H9 (cell line): Measurements from ENCODE around the gene TESK2. TPM values are rescaled to one million over a fixed set of nuclear protein-coding genes. Genes with fewer than 3 reads are reported as not detected.

Experiments
- DNase-seq: peaks from one replicate; pipeline ENCODE4 v3.0.0-alpha.2; 2017
- H2AFZ ChIP-seq: one replicate; pipeline ENCODE4 v1.6.1; 2013; ENCODE audit warnings: mild to moderate bottlenecking, low read length, control low read depth, moderate library complexity
- H2AK5ac ChIP-seq: 2 replicates; pipeline ENCODE4 v1.6.1; 2013; ENCODE audit warnings: low read length, control low read depth, mixed read lengths; ENCODE audit not compliant: insufficient read length
- H2BK120ac ChIP-seq: one replicate; pipeline ENCODE4 v1.6.1; 2013; ENCODE audit warnings: low read depth, mild to moderate bottlenecking, low read length, control low read depth, inconsistent platforms; ENCODE audit not compliant: poor library complexity, severe bottlenecking
- H2BK12ac ChIP-seq: 2 replicates; pipeline ENCODE4 v1.6.1; 2013; ENCODE audit warnings: low read length, control low read depth, mixed read lengths, low read depth; ENCODE audit not compliant: insufficient read length
- H2BK15ac ChIP-seq: 2 replicates; pipeline ENCODE4 v1.6.1; 2013; ENCODE audit warnings: low read depth, low read length, control low read depth
- H2BK20ac ChIP-seq: one replicate; pipeline ENCODE4 v1.6.1; 2013; ENCODE audit warnings: low read depth, mild to moderate bottlenecking, low read length, control low read depth, inconsistent platforms; ENCODE audit not compliant: poor library complexity, severe bottlenecking
- H2BK5ac ChIP-seq: 2 replicates; pipeline ENCODE4 v1.6.1; 2013; ENCODE audit warnings: low read length, control low read depth, mixed read lengths; ENCODE audit not compliant: insufficient read length
- H3K14ac ChIP-seq: 2 replicates; pipeline ENCODE4 v1.6.1; 2013; ENCODE audit warnings: low read length, control low read depth; ENCODE audit not compliant: insufficient read depth
- H3K18ac ChIP-seq: 2 replicates; pipeline ENCODE4 v1.6.1; 2013; ENCODE audit warnings: low read depth, mild to moderate bottlenecking, mixed read lengths, low read length, control low read depth; ENCODE audit not compliant: insufficient read length
- H3K23ac ChIP-seq: 2 replicates; pipeline ENCODE4 v1.6.1; 2013; ENCODE audit warnings: low read length, control low read depth, mixed read lengths, low read depth; ENCODE audit not compliant: insufficient read length
- H3K23me2 ChIP-seq: 2 replicates; pipeline ENCODE4 v1.6.1; 2013; ENCODE audit warnings: low read depth, mild to moderate bottlenecking, mixed read lengths, low read length, control low read depth; ENCODE audit not compliant: insufficient read length, poor library complexity, severe bottlenecking
- H3K27ac ChIP-seq: 2 replicates; pipeline ENCODE4 v1.5.1; 2013; ENCODE audit warnings: low read length, control low read depth, mixed read lengths, low read depth; ENCODE audit not compliant: insufficient read length
- H3K27me3 ChIP-seq: 2 replicates; pipeline ENCODE4 v1.6.1; 2013; ENCODE audit warnings: low read length, control low read depth, inconsistent platforms; ENCODE audit not compliant: insufficient read depth
- H3K4ac ChIP-seq: 2 replicates; pipeline ENCODE4 v1.6.1; 2013; ENCODE audit warnings: low read depth, mild to moderate bottlenecking, control low read depth, inconsistent platforms, low read length, moderate library complexity
- H3K4me1 ChIP-seq: 2 replicates; pipeline ENCODE4 v1.6.1; 2013; ENCODE audit warnings: low read length, control low read depth, inconsistent platforms; ENCODE audit not compliant: insufficient read depth
- H3K4me2 ChIP-seq: 2 replicates; pipeline ENCODE4 v1.6.1; 2013; ENCODE audit warnings: low read length, control low read depth, mixed read lengths; ENCODE audit not compliant: insufficient read length, insufficient read depth
- H3K56ac ChIP-seq: 2 replicates; pipeline ENCODE4 v1.6.1; 2013; ENCODE audit warnings: low read depth, mild to moderate bottlenecking, mixed read lengths, low read length, control low read depth; ENCODE audit not compliant: insufficient read length
- H3K79me1 ChIP-seq: 2 replicates; pipeline ENCODE4 v1.6.1; 2013; ENCODE audit warnings: low read depth, mild to moderate bottlenecking, moderate library complexity, low read length, control low read depth, inconsistent platforms; ENCODE audit not compliant: insufficient read depth, poor library complexity, severe bottlenecking
- H3K79me2 ChIP-seq: 2 replicates; pipeline ENCODE4 v1.6.1; 2013; ENCODE audit warnings: low read length, control low read depth, inconsistent platforms; ENCODE audit not compliant: insufficient read depth
- H3K9ac ChIP-seq: 2 replicates; pipeline ENCODE4 v1.6.1; 2013; ENCODE audit warnings: low read length, control low read depth, mixed read lengths; ENCODE audit not compliant: insufficient read length; ENCODE audit errors: extremely low read depth
- H3K9me3 ChIP-seq: one replicate; pipeline ENCODE4 v1.6.1; 2013; ENCODE audit warnings: low read depth, low read length, inconsistent platforms; ENCODE audit not compliant: control insufficient read depth
- H3T11ph ChIP-seq: one replicate; pipeline ENCODE4 v1.6.1; 2013; ENCODE audit warnings: mild to moderate bottlenecking, low read length, control low read depth, inconsistent platforms
- H4K20me1 ChIP-seq: one replicate; pipeline ENCODE4 v1.6.1; 2013; ENCODE audit not compliant: control insufficient read depth, insufficient read length, insufficient read depth
- H4K5ac ChIP-seq: 2 replicates; pipeline ENCODE4 v1.6.1; 2013; ENCODE audit warnings: low read depth, mild to moderate bottlenecking, mixed read lengths, low read length, control low read depth; ENCODE audit not compliant: insufficient read length
- H4K8ac ChIP-seq: replicated peaks from 2 replicates; pipeline ENCODE4 v1.6.1; 2013; ENCODE audit warnings: low read length, control low read depth, mixed read lengths, low read depth; ENCODE audit not compliant: insufficient read length
- H4K91ac ChIP-seq: 2 replicates; pipeline ENCODE4 v1.6.1; 2013; ENCODE audit warnings: low read depth, mild to moderate bottlenecking, moderate library complexity, mixed read lengths, low read length, control low read depth; ENCODE audit not compliant: insufficient read length
- H3K27ac Mint-ChIP-seq, 3 experiments: 2 replicates in 2 of 3; 3 replicates in 1 of 3; pipeline ENCODE4 v1.8.0; 2020 to 2021; ENCODE audit warnings: mixed read lengths in 3 of 3, mild to moderate bottlenecking in 1 of 3, moderate library complexity in 1 of 3
- H3K27me3 Mint-ChIP-seq: 2 replicates; pipeline ENCODE4 v1.8.0; 2021; ENCODE audit warnings: low read depth, mild to moderate bottlenecking, moderate library complexity, mixed read lengths
- H3K36me3 Mint-ChIP-seq, 3 experiments: 2 replicates in 2 of 3; 3 replicates in 1 of 3; pipeline ENCODE4 v1.8.0; 2020 to 2021; ENCODE audit warnings: low read depth in 3 of 3, mixed read lengths in 3 of 3; ENCODE audit not compliant: insufficient read depth in 1 of 3
- H3K4me1 Mint-ChIP-seq, 2 experiments: 2 replicates each; pipeline ENCODE4 v1.8.0; 2020; ENCODE audit warnings: mixed read lengths in 2 of 2
- H3K4me3 Mint-ChIP-seq, 2 experiments: 2 replicates in 1 of 2; 3 replicates in 1 of 2; pipeline ENCODE4 v1.8.0; 2020 to 2021; ENCODE audit warnings: mild to moderate bottlenecking in 2 of 2, mixed read lengths in 2 of 2, moderate library complexity in 1 of 2
- H3K9me3 Mint-ChIP-seq, 2 experiments: 2 replicates in 1 of 2; 3 replicates in 1 of 2; pipeline ENCODE4 v1.8.0; 2020; ENCODE audit warnings: mild to moderate bottlenecking in 2 of 2, mixed read lengths in 2 of 2, moderate library complexity in 1 of 2
- CTCF ChIP-seq: fragments of 200-600 bp; sonication (generic); conservative IDR thresholded peaks from 3 replicates; pipeline ENCODE4 v1.8.0; 2021; ENCODE audit warnings: antibody characterized with exemption, mild to moderate bottlenecking
- WGBS: extraction: QIAGEN DNeasy Blood & Tissue Kit; methylation state at CpG from one replicate; pipeline ENCODE4 v1.1.7; 2013; ENCODE audit warnings: missing lambda C conversion rate, low lambda C conversion rate, mixed read lengths; ENCODE audit not compliant: insufficient read length; ENCODE audit errors: extremely low coverage; 5-methylcytosine and 5-hydroxymethylcytosine counted together
- total RNA-seq: library from RNA; stranded (reverse); gene quantifications from 2 replicates; pipeline ENCODE4 v1.2.1, GENCODE V29; 2021

TESK2 gene
- total RNA-seq, 1 experiment from 2014 or later: 7.2 TPM

- Histone ChIP-seq H4K5ac (no peak within 1 kb of the TSS), H3K79me1 (no peaks in the 10 kb centered on the region), H3K27ac (no peak within 1 kb of the TSS), H4K20me1 (no peaks in the 10 kb centered on the region), H3K23me2 (peaks cover 16% of the 10 kb centered on the region), H4K8ac (no peak within 1 kb of the TSS), H3K4me2 (peak within 1 kb of the TSS; percentile 47), H3T11ph (no peak within 1 kb of the TSS), H2BK120ac (no peak within 1 kb of the TSS), H2BK20ac (no peak within 1 kb of the TSS), H2AK5ac (no peak within 1 kb of the TSS), H3K14ac (peak within 1 kb of the TSS; percentile 93), H3K23ac (no peak within 1 kb of the TSS), H2AFZ (no peak within 1 kb of the TSS), H2BK15ac (no peak within 1 kb of the TSS), H3K4me1 (peaks cover 6% of the 10 kb centered on the region; the same call in 1 of the 2 replicates), H2BK12ac (no peak within 1 kb of the TSS), H3K9ac (peak within 1 kb of the TSS; percentile 44), H3K79me2 (no peaks in the 10 kb centered on the region), H4K91ac (peak within 1 kb of the TSS; percentile 68), H3K56ac (no peak within 1 kb of the TSS), H3K27me3 (no peaks in the 10 kb centered on the region), H3K18ac (peak within 1 kb of the TSS; percentile 83), H3K4ac (peak within 1 kb of the TSS; percentile 7), H3K9me3 (no peaks in the 10 kb centered on the region), H2BK5ac (no peak within 1 kb of the TSS)
- no CpG with 5 or more reads among the region's 96 CpGs for WGBS
- TF ChIP-seq CTCF: no peak
- Mint-ChIP-seq H3K9me3 (peaks cover 3 to 11% of the 10 kb centered on the region in 2 experiments; a peak in 4 of 5 replicates), H3K27me3 (no peaks in the 10 kb centered on the region), H3K4me1 (peaks cover 39 to 48% of the 10 kb centered on the region in 2 experiments), H3K27ac (peak within 1 kb of the TSS; percentile 51 to 94 (median 79); a peak in 6 of 7 replicates), H3K4me3 (peak within 1 kb of the TSS; percentile 75), H3K36me3 (peaks cover 23 to 41% (median 27%) of the 10 kb centered on the region in 3 experiments)
- peak; percentile 94 for DNase-seq
These were observed 164.0 kb downstream of the TESK2 start, which contains the start of gene HPDL for GRCh38 chr1:45326627-45327623. HPDL (plus strand) TSS chr1:45326895; CDS start chr1:45327149, 254 bp downstream.
